GM10847 (cell line): Measurements from ENCODE around the gene ITIH2.
A peak's percentile ranks its signal among the peaks of the same experiment; 100 is the strongest.

ENCODE experiments used
- POLR2A ChIP-seq: IDR thresholded peaks from 2 replicates; pipeline ENCODE4 v1.6.1; 2011; ENCODE audit not compliant: insufficient read length; ENCODE audit errors: extremely low read depth

ITIH2 gene

DNA sequence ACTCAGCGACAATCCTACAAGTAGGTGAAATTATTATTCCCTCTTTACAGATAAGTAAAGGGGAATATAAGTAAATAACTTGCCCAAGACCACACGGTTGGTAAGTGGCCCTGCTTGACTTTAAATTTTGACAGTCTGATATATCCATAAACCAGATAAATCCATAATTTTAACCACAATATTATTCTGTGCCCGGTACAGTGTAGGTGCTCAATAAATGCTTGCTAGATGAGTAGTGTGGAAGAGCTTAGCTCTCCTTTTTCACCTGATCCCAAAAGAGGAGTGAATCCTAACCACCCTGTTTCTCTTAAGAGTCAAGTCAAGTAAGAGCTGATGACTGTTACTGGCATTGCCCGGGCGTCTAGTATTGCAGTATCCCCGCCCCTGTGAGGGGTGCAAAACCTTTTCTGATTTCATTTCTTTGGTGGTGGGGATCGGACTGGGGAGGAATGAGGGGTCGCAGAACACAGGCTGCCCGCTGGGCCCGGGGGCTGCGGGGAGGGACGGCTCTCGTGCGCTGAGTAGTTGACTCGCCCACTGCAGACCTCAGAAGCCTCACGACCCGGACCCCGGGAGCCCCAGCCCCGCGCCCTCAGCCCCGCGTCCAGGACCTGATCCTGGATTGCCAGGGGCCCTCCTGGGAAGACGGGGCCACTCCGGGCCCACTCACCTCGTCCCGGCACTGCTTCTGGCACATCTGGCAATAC is 84.2 kb downstream of the ITIH2 start:
- TF ChIP-seq POLR2A = no peak

DNA sequence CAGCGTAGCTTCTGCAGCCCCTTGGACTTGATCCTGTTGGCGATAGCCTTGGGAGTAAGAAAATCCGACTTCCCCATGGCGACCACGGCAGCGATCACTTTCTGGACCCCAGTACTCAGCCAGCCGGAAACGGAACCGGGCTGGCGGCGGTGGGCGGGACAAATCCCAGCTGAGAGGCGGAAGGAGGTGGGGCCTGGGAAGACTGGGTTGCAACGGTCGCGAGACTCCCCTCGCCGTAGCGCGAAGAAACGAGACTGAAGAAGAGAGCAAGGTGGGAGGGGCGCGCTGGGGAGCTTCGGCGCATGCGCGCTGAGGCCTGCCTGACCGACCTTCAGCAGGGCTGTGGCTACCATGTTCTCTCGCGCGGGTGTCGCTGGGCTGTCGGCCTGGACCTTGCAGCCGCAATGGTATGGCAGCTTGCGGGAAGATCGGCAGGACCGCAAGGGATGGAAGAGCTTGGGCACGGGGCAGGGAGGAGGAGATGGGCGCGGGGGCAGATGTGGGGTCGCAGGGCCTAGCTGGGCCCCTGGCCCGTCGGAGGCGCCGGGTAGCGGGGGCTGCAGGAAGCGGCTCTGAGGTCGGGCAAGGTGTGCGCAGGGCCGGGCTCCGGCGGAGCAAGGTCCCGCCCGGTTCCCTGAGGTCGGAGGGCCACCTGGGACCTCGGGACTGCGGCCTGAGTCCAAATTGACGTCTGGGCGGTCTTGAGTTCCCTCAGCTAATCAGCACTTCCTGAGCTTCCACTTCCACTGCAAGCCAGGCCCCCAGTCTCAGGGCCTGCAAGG is 84.9 kb downstream of the ITIH2 start, which contains the start of the genes ATP5F1C and KIN:
Gene ATP5F1C (plus strand): TSS at position 321 of the 782 bp plus-strand sequence. CDS start 31 bp downstream, at position 352.
Gene KIN (minus strand): TSS at position 137 of the 782 bp plus-strand sequence. CDS start 60 bp downstream, at position 77.
- peak; percentile 91 for TF ChIP-seq POLR2A

DNA sequence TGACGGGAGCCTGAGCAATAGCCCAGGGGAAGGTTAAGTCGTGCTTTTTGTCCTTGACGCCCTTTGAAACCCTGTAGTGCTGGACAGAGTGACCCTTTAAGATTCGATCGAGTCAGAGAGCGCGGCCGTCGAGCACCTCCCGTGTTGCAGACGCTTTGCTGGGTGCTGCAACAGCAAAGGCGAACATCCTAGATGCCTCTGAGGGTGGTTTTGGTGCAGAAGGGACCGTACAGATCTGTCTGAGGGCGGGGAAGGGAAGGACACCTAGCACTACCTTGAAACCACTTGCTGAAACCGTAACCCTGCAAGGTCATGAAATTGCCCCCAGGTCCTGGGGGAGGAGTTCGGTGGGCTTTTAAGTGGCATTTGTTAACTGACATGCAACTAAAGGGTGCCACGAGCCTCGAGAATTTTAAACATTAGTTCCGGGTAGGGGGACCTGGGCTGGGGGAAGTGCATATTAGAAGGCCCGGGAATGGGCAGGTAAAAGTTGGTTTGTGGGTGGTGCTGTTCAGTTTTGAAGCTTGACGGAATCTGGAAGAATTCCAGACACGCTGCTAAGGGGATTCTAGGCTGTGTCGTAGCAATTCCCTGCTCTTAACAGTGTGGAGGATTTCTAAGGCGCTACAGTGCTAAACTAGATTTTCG is 85.6 kb downstream of the ITIH2 start:
- TF ChIP-seq POLR2A = no peak

DNA sequence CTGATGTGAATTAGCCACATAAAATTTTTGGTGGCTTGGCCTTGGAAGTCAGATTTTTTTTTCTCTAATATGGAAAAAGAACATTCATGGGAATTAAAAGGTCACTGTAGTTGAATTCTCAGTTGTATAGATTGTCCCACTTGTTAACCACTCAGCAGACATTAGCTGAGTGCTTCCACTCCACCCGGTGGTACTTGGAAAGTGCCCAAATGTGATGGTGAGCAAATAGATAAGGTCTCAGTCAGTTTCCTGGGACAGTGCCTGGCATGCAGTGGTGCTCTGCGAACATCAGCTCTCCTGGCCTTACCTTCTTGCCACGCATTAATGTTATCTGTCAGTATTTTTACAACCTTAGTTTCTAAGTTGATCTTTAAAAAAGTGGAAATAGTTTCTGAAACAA is 86.3 kb downstream of the ITIH2 start:
- no peak for TF ChIP-seq POLR2A

DNA sequence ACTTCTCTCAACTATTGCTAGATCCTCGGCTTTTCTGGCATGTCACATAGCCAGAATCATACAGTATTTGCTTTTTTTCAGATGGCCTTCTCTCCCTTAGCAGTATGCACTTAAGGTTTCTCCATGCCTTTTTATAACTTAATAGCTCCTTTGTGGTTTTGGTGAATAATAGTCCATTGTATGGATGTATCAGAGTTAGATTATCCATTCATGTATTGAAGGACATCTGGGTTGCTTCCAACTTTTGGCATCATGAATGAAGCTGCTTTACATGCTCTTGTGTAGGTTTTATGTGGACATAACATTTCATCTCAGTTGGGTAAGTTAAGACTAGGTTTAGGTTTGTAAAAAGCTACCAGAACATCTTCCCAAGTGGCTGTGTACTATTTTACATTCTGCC is 89.4 kb downstream of the ITIH2 start:
- TF ChIP-seq POLR2A = no peak

DNA sequence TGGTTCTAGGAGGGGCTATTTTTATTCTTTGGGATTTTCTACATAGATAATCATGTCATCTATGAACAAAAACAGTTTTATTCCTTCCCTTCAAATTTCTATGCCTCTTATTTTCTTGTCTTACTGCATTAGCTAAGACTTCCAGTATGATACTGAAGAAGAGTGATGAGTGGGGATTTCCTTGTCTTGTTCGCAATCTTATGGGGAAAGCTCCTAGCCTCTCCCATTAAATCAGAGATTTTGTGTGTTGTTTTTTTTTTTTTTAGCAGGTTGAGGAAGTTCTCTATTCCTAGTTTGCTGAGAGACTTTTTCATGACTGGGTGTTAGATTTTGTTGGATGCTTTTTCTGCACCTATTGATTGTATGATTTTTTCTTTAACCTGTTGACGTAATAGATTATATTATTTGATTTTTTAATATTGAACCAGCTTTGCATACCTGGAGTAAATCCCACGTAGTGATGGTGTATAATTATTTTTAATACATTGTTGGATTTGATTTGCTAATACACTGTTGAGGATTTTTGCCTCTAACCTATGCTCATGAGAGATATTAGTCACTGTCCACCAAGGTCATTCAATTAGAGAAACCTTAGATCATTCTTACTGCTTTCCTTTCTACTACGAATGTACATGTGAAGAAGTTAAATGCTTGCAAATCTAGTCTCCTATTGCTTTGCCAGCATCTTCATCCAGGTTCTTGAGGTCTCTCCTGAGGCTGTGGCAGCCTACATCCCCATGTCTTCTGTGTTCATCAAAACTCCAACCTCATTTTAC is 91.3 kb downstream of the ITIH2 start:
- no peak for TF ChIP-seq POLR2A

DNA sequence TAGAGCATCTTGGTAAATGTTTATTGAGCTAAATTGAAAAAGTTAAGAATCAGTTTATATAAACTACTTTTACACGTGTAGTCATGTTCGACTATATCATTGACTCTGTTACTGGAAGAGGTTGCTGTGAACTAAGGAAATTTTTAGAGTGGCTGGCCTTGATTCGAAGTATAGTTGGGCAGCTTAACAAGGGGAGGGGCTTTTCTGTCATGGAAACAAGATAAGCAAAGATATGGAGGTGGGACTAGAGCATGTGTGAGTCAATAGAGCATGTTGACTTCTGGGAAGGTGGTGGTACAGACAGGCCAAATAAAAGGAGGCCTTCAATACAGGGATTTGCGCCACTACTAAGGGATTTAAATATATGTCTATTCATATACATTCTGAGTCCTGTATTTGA is 92.5 kb downstream of the ITIH2 start:
- no peak for TF ChIP-seq POLR2A

DNA sequence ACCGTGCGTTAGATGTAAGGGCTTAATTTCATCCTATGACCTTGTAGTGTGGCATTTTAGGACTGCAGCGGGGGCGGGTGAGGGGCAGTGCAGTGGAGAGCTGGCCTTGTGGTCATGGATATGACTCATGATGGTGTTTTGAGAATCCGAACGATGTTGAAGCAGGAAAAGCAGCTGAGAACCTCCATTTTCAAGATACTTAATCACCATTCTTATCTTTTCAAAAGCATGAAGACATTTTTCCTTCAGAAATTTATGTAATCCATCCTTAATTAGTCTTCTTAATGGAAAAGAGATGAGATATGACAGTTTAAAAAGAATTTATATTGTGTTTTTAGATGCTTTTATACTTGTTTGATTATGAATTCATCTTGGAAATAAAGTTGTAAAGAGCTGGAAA is 94.5 kb downstream of the ITIH2 start:
- TF ChIP-seq POLR2A = no peak
